Measurements from ENCODE around the gene MBOAT1. TPM values are rescaled to one million over a fixed set of nuclear protein-coding genes. Genes with fewer than 3 reads are reported as not detected.

MBOAT1 gene
- polyA plus RNA-seq, 1 of the 3 experiments (the other 2 are of a cell fraction), result 3.0 TPM

GRCh38 chr6:20253021-20253420 lies 40.8 kb upstream of the MBOAT1 start:
- no peaks in the 10 kb centered on the region for H3K4me1 ChIP-seq (ENCODE audit: control insufficient read depth in 1 of 2, insufficient read depth in 2 of 2, low read depth in 1 of 2, low read length in 1 of 2)
- H3F3A ChIP-seq (replicated peaks; ENCODE audit: insufficient read depth), result no peaks in the 10 kb centered on the region
- no peak overlapping the region for H2AFZ ChIP-seq (ENCODE audit: low read depth)
- ChIA-PET CTCF (interaction anchor here (1.3 kb wide), 1 partner anchor 11 kb away, joined by 4 read pairs; no protein-coding TSS in a partner anchor), POLR2A (no interaction called here)
- no peak overlapping the region for H3K9ac ChIP-seq
- no peak overlapping the region for H3K4me2 ChIP-seq
- no peaks in the 10 kb centered on the region for H3K36me3 ChIP-seq (replicated peaks in 1 of 2; ENCODE audit: control insufficient read depth in 1 of 2, insufficient read depth in 2 of 2, low read length in 1 of 2)
- DNase-seq, result no peak
- H3K79me2 ChIP-seq (ENCODE audit: insufficient read depth), result no peaks in the 10 kb centered on the region
- WGBS (ENCODE audit: low lambda C conversion rate), result 41% methylated on average over 2 of the region's 2 CpGs
- no peaks in the 10 kb centered on the region for H3K9me2 ChIP-seq
- no peaks in the 10 kb centered on the region for H3K27me3 ChIP-seq (ENCODE audit: insufficient read depth)
- no peaks in the 10 kb centered on the region for H3K9me3 ChIP-seq
- H3K27ac ChIP-seq (ENCODE audit: low read depth in 2 of 2, low read length in 1 of 2), result no peak overlapping the region
- H4K20me1 ChIP-seq (ENCODE audit: insufficient read depth), result no peaks in the 10 kb centered on the region
- H3K4me3 ChIP-seq (ENCODE audit: low read depth in 2 of 2, low read length in 1 of 2), result no peak overlapping the region
- TF ChIP-seq RAD21 (IDR thresholded peaks at IDR 0.05; ENCODE audit: low read length), result no peak

GRCh38 chr6:20252311-20252710 lies 40.0 kb upstream of the MBOAT1 start:
- no peaks in the 10 kb centered on the region for H3K79me2 ChIP-seq (ENCODE audit: insufficient read depth)
- H3K9ac ChIP-seq, result no peak overlapping the region
- no peaks in the 10 kb centered on the region for H3K27me3 ChIP-seq (ENCODE audit: insufficient read depth)
- H4K20me1 ChIP-seq (ENCODE audit: insufficient read depth), result no peaks in the 10 kb centered on the region
- no peak overlapping the region for H3K4me2 ChIP-seq
- ChIA-PET POLR2A (no interaction called here), CTCF (no interaction called here)
- H2AFZ ChIP-seq (ENCODE audit: low read depth), result no peak overlapping the region
- 73% methylated on average over 6 of the region's 6 CpGs for WGBS (ENCODE audit: low lambda C conversion rate)
- no peak overlapping the region for H3K27ac ChIP-seq (ENCODE audit: low read depth in 2 of 2, low read length in 1 of 2)
- H3K4me1 ChIP-seq (ENCODE audit: control insufficient read depth in 1 of 2, insufficient read depth in 2 of 2, low read depth in 1 of 2, low read length in 1 of 2), result no peaks in the 10 kb centered on the region
- H3K9me2 ChIP-seq, result no peaks in the 10 kb centered on the region
- H3K36me3 ChIP-seq (replicated peaks in 1 of 2; ENCODE audit: control insufficient read depth in 1 of 2, insufficient read depth in 2 of 2, low read length in 1 of 2), result no peaks in the 10 kb centered on the region
- no peaks in the 10 kb centered on the region for H3F3A ChIP-seq (replicated peaks; ENCODE audit: insufficient read depth)
- H3K4me3 ChIP-seq (ENCODE audit: low read depth in 2 of 2, low read length in 1 of 2), result no peak overlapping the region
- no peak for TF ChIP-seq NRF1 (IDR thresholded peaks at IDR 0.05; ENCODE audit: low read depth, low read length)
- no peak for TF ChIP-seq SMC3 (IDR thresholded peaks at IDR 0.05; ENCODE audit: low read depth, low read length)
- no peak for TF ChIP-seq RFX5 (IDR thresholded peaks at IDR 0.05; ENCODE audit: low read length)
- TF ChIP-seq PBX3 (IDR thresholded peaks at IDR 0.05), result no peak
- no peak for TF ChIP-seq POLR2AphosphoS5 (IDR thresholded peaks at IDR 0.05; ENCODE audit: low read depth, low read length)
- no peak for DNase-seq
- no peaks in the 10 kb centered on the region for H3K9me3 ChIP-seq

GRCh38 chr6:20251525-20251924 lies 39.3 kb upstream of the MBOAT1 start:
- 57% methylated on average over 5 of the region's 5 CpGs for WGBS (ENCODE audit: low lambda C conversion rate)
- Histone ChIP-seq H3K9ac (no peak overlapping the region), H4K20me1 (ENCODE audit: insufficient read depth) (no peaks in the 10 kb centered on the region), H2AFZ (ENCODE audit: low read depth) (no peak overlapping the region), H3K36me3 (replicated peaks in 1 of 2; ENCODE audit: control insufficient read depth in 1 of 2, insufficient read depth in 2 of 2, low read length in 1 of 2) (no peaks in the 10 kb centered on the region), H3K4me1 (ENCODE audit: control insufficient read depth in 1 of 2, insufficient read depth in 2 of 2, low read depth in 1 of 2, low read length in 1 of 2) (no peaks in the 10 kb centered on the region), H3K9me2 (no peaks in the 10 kb centered on the region), H3K27me3 (ENCODE audit: insufficient read depth) (no peaks in the 10 kb centered on the region), H3K9me3 (no peaks in the 10 kb centered on the region), H3K27ac (ENCODE audit: low read depth in 2 of 2, low read length in 1 of 2) (no peak overlapping the region), H3K4me2 (no peak overlapping the region), H3F3A (replicated peaks; ENCODE audit: insufficient read depth) (no peaks in the 10 kb centered on the region), H3K79me2 (ENCODE audit: insufficient read depth) (no peaks in the 10 kb centered on the region), H3K4me3 (ENCODE audit: low read depth in 2 of 2, low read length in 1 of 2) (no peak overlapping the region)
- ChIA-PET POLR2A (no interaction called here), CTCF (no interaction called here)
- no peak for DNase-seq
- TF ChIP-seq RFX5 (IDR thresholded peaks at IDR 0.05; ENCODE audit: low read length), result no peak
- no peak for TF ChIP-seq RXRA (IDR thresholded peaks at IDR 0.05; ENCODE audit: borderline replicate concordance, low read depth)
- TF ChIP-seq MAX (IDR thresholded peaks at IDR 0.05; ENCODE audit: low read depth), result no peak
- no peak for TF ChIP-seq CTCF (IDR thresholded peaks at IDR 0.05)

Data from SK-N-SH (cell line).